ENCODE results near the gene NMT2.

Gene NMT2

DNA sequence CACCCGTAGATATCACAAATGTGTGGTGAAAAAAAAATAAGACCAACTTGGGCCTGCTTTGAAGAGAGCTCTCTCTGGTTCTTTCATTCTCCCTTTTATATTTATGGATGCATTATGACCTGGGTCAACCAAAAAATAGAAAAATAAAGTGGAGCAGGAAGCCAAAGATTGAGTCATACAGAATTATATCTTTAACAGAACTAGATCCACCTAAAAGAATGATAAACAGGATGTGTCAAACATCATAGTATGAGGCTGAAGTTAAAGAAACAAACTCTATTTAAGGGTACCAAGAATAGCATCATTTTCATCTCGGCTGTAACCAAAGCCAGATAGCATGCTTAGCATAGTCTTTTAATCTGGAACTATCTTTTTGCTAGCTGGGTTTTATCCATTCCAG is 28.8 kb upstream of the NMT2 start:
- TF ChIP-seq, protein P1, sequence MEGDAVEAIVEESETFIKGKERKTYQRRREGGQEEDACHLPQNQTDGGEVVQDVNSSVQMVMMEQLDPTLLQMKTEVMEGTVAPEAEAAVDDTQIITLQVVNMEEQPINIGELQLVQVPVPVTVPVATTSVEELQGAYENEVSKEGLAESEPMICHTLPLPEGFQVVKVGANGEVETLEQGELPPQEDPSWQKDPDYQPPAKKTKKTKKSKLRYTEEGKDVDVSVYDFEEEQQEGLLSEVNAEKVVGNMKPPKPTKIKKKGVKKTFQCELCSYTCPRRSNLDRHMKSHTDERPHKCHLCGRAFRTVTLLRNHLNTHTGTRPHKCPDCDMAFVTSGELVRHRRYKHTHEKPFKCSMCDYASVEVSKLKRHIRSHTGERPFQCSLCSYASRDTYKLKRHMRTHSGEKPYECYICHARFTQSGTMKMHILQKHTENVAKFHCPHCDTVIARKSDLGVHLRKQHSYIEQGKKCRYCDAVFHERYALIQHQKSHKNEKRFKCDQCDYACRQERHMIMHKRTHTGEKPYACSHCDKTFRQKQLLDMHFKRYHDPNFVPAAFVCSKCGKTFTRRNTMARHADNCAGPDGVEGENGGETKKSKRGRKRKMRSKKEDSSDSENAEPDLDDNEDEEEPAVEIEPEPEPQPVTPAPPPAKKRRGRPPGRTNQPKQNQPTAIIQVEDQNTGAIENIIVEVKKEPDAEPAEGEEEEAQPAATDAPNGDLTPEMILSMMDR (IDR thresholded peaks at IDR 0.05; ENCODE audit: low read depth, low read length, missing control alignments): no peak
- DNase-seq (ENCODE audit: extremely low read depth, low read depth): no peak
- H3K4me3 ChIP-seq (replicated peaks; ENCODE audit: low read depth, low read length): no peak overlapping the region

DNA sequence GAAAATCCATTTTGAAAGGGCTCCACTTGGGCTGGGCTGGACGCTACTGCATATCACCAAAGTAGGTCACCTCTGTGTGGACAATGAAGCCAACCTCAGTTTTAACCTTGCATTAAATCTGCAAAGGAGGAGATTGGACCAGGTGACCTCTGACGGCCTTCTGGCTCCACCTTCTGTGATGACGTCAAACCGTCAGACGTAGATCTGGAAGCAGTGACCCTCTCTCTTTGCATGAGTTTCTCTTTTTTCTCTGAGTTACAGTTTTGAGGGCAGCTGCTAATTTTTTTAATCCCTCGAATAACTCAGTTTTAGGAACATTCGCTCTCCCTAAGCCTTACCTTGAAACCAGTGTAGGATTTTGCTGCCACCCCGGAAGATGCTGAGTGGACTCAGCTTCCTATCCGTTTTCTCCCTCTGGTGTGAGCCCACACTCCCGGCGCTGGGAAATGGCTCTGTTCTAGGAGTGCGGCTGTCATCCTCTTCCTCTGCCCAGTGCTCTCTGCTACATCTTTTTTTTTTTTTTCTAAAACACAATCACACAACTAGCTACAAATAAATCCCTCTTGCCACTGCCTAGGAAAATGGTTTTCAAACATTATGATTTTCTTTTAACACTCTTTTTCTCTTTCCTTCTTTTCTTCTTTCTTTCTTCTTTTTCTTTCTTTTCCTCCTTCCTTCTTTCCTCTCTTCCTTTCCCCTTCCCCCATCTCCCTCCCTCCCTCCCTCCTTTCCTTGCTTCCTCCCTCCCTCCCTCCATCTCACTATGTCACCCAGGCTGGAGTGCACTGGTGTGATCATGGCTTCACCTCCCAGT is 27.7 kb upstream of the NMT2 start:
- no peak overlapping the region for H3K4me3 ChIP-seq (replicated peaks; ENCODE audit: low read depth, low read length)
- DNase-seq (ENCODE audit: extremely low read depth, low read depth): no peak
- TF ChIP-seq, protein P1 (IDR thresholded peaks at IDR 0.05; ENCODE audit: low read depth, low read length, missing control alignments): no peak

DNA sequence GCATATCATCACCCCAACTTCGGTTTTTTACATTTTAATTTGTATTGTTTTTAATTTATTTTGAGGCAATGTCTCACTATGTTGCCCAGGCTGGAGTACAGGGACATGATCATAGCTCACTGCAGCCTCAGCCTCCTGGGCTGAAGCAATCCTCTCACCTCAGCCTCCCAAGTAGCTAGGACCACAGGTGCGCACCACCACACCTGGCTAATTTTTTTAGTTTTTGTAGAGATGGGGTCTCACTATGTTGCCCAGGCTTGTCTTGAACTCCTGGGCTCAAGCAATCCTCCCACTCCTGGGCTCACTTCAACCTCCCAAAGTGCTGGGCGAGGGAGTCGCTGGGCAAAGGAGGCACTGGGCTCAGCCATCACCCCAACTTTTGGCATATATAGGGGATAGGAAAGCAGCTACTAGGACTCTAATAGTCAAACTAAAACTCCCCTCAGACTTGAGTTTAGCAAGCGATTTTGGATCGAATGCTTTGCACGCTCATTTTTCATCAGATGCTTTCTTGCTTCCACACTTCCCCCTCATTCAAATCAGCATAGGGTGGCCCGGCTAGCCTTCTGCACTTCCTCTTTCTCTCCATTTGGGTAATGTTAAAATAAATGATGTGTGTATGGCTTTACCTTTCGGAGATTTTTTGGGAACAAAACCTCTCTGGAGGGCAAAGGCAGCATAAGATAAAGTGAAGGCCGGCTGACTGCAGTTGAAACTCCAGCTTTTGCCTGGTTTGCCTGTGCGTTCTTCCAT is 20.8 kb upstream of the NMT2 start:
- TF ChIP-seq, protein P1 (IDR thresholded peaks at IDR 0.05; ENCODE audit: low read depth, low read length, missing control alignments): no peak
- DNase-seq (ENCODE audit: extremely low read depth, low read depth): no peak
- H3K4me3 ChIP-seq (replicated peaks; ENCODE audit: low read depth, low read length): no peak overlapping the region

DNA sequence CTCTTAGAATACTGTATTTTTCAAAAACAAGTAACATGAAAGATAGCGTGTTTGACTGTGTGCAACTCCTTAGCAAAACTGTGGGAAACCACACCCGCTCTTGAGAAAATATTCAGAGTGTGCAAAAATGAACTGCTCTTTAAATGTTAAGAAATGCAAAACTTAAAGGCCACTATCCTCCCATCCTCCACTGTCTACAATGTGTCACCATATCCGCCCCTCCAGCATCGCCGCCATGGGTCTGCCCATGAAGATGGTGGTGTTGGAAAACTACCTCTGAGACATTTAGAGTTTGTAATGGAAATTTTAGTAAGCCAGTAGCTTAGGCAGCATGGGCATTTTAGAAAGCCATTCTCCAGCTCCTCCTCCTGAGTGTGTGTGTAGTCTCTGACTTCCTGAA is 20.1 kb upstream of the NMT2 start:
- no peak overlapping the region for H3K4me3 ChIP-seq (replicated peaks; ENCODE audit: low read depth, low read length)
- DNase-seq (ENCODE audit: extremely low read depth, low read depth): no peak
- TF ChIP-seq, protein P1 (IDR thresholded peaks at IDR 0.05; ENCODE audit: low read depth, low read length, missing control alignments): no peak

DNA sequence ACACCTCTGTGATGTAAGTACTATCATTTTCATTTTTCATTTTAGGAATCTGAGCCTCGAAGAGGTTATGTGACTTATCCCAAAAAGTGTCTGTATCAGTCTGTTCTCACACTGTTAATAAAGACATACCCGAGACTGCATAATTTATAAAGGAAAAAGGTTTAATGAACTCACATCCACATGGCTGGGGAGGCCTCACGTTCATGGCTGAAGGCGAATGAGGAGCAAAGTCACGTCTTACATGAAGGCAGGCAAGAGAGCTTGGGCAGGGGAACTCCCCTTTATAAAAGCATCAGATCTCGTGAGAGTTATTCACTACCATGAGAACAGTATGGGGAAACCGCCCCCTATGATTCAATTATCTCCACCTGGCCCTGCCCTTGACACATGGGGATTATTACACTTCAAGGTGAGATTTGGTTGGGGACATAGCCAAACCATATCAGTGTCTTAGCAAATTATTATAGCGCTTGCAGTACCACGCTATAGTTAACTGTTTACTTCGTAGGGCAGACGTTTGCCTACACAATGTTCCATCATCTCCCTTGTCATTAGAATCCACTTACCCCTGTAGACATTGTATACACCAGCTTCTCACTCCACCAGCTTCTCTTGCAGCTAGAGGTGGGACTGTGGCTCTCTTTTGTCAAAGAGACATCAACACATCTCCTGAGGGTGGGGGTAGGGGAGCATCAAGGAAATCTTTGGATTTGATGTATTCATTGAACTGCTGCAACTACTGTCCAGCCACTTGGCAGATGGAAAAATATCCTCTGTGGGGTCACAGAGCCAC is 15.4 kb upstream of the NMT2 start:
- H3K4me3 ChIP-seq (replicated peaks; ENCODE audit: low read depth, low read length): no peak overlapping the region
- DNase-seq (ENCODE audit: extremely low read depth, low read depth): no peak
- TF ChIP-seq, protein P1 (IDR thresholded peaks at IDR 0.05; ENCODE audit: low read depth, low read length, missing control alignments): no peak

DNA sequence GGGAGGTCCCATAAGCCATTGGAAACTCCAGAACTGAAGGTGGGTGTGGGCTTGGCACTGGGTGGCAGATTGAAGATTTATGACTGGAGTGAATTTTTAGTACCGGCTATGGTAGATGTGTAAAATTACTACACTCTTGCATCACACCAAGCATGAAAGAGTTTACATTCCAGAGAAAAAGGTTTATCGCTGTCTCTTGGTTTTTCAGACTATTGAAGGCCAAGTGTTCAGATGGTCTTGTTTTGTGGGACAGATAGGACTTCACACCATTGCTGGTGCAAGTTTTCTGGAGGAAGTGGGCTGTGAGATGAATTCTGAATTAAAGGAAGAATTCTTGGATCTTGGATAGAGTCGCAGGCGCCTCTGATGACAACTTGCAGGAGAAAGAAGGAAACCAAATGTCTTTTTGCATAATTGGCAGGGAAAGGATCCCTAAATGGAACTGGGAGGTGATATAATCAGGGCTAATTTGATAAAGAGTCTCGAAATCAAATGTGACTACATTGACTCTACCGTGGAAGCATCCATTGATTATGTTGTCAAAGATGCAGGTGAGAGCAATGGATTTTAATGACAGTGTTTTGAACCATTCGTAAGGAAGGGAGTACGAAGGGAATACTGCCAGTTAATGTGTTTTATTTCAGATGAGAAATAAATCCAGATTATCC is 14.2 kb upstream of the NMT2 start:
- TF ChIP-seq, protein P1 (IDR thresholded peaks at IDR 0.05; ENCODE audit: low read depth, low read length, missing control alignments): no peak
- no peak for DNase-seq (ENCODE audit: extremely low read depth, low read depth)
- H3K4me3 ChIP-seq (replicated peaks; ENCODE audit: low read depth, low read length): no peak overlapping the region
